Fibroblast of peridontal ligament (primary cell): ENCODE data around the gene LRRK1.
A peak's percentile ranks its signal among the peaks of the same experiment; 100 is the strongest.
"Not testable (repeated sequence)": the region's sequence is repeated elsewhere in the genome, so short reads cannot be mapped to it uniquely, and the experiment has no call there.

Experiments
- DNase-seq: peaks from one replicate; pipeline ENCODE4 v3.0.0-alpha.2; 2010; ENCODE audit errors: extremely low read depth

The LRRK1 gene

GRCh38 chr15:101070502-101071273 is 151.5 kb downstream of the LRRK1 start:
- peak; percentile 81 for DNase-seq

GRCh38 chr15:101071651-101072050 is 152.5 kb downstream of the LRRK1 start:
- DNase-seq: no peak

GRCh38 chr15:101072235-101072634 is 153.1 kb downstream of the LRRK1 start:
- not testable (repeated sequence) for DNase-seq

- DNase-seq: not testable (repeated sequence)
Observed at GRCh38 chr15:101077806-101078668, 158.9 kb downstream of the LRRK1 start.

GRCh38 chr15:101078669-101079323 is 159.6 kb downstream of the LRRK1 start:
- no peak for DNase-seq

- DNase-seq: no peak
Observed at GRCh38 chr15:101081900-101082299, 162.7 kb downstream of the LRRK1 start.

- DNase-seq: no peak
Observed at GRCh38 chr15:101083336-101084045, 164.3 kb downstream of the LRRK1 start.

- no peak for DNase-seq
Observed at GRCh38 chr15:101084801-101085200, 165.6 kb downstream of the LRRK1 start.

- DNase-seq: no peak
Observed at GRCh38 chr15:101085311-101085700, 166.1 kb downstream of the LRRK1 start.

GRCh38 chr15:101086394-101087171 is 167.4 kb downstream of the LRRK1 start:
- no peak for DNase-seq

GRCh38 chr15:101087172-101087769 is 168.1 kb downstream of the LRRK1 start:
- DNase-seq: no peak

- DNase-seq: no peak
Observed at GRCh38 chr15:101088271-101088670, 169.1 kb downstream of the LRRK1 start.

- DNase-seq: peak; percentile 57
Observed at GRCh38 chr15:101088788-101089578, 169.8 kb downstream of the LRRK1 start.

GRCh38 chr15:101089579-101090427 is 170.6 kb downstream of the LRRK1 start:
- no peak for DNase-seq

GRCh38 chr15:101090428-101090790 is 171.3 kb downstream of the LRRK1 start:
- no peak for DNase-seq

- peak; percentile 77 for DNase-seq
Observed at GRCh38 chr15:101091080-101092017, 172.2 kb downstream of the LRRK1 start.

- DNase-seq: peak; percentile 52
Observed at GRCh38 chr15:101092156-101092866, 173.2 kb downstream of the LRRK1 start.
